PC-3 (cell line): ENCODE results near the gene NCR2.

ENCODE experiments used
- CTCF ChIP-seq: fragments of 300-600 bp; sonication (generic); conservative IDR thresholded peaks from 2 replicates; pipeline ENCODE4 v1.5.1; 2017; ENCODE audit warnings: antibody characterized with exemption, low read depth, mild to moderate bottlenecking, low read length
- EZH2 ChIP-seq: fragments of 300-600 bp; sonication (generic); IDR thresholded peaks from one replicate; pipeline ENCODE4 v1.6.1; 2017; ENCODE audit warnings: antibody characterized with exemption, mild to moderate bottlenecking, low read length; ENCODE audit not compliant: unreplicated experiment
- EZH2phosphoT487 ChIP-seq: fragments of 300-600 bp; sonication (generic); IDR thresholded peaks from 2 replicates; pipeline ENCODE4 v1.6.1; 2018; ENCODE audit warnings: mild to moderate bottlenecking, antibody characterized with exemption, low read length, borderline replicate concordance

- TF ChIP-seq EZH2phosphoT487, result no peak
- TF ChIP-seq CTCF, result no peak
- TF ChIP-seq EZH2, result no peak
Measured at GRCh38 chr6:41343641-41344187, 8.3 kb downstream of the NCR2 start.
